Stomach (tissue), 4 donors: ENCODE data around the gene TEKTIP1.

ENCODE experiments used
- POLR2AphosphoS5 ChIP-seq, 3 donors: sonication (generic); formaldehyde crosslinking; IDR thresholded peaks; one replicate each; pipeline ENCODE4 v1.6.1; 2016; ENCODE audit warnings: antibody characterized with exemption in 3 of 3
- TF ChIP-seq, protein P1 (sequence below), 7 experiments: fragments of 450-650 bp in 4 of 7; fragments of 200-600 bp in 3 of 7; sonication (generic) in 3 of 7; IDR thresholded peaks; one replicate each; pipeline ENCODE4 v1.5.1; 2016 to 2019; ENCODE audit warnings: antibody characterized with exemption in 7 of 7, control low read depth in 2 of 7, mild to moderate bottlenecking in 1 of 7

DNA sequence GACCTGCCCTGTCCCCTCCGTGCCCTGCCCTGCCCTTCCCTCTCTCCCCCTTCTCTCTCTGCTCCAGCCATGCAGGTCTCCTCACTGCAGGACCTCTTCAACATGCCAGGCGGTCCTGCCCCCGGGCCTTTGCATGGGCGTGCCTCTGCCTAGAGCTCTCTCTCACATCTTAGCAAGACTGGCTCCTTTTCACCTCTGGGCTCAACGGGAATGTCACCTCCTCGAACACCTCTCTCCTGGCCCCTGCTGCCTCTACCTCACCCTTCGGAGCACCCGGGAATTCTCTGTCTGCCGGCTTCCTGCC is 12.8 kb downstream of the TEKTIP1 start:
- TF ChIP-seq POLR2AphosphoS5 (IDR thresholded peaks at IDR 0.05) = no peak
- TF ChIP-seq, protein P1, sequence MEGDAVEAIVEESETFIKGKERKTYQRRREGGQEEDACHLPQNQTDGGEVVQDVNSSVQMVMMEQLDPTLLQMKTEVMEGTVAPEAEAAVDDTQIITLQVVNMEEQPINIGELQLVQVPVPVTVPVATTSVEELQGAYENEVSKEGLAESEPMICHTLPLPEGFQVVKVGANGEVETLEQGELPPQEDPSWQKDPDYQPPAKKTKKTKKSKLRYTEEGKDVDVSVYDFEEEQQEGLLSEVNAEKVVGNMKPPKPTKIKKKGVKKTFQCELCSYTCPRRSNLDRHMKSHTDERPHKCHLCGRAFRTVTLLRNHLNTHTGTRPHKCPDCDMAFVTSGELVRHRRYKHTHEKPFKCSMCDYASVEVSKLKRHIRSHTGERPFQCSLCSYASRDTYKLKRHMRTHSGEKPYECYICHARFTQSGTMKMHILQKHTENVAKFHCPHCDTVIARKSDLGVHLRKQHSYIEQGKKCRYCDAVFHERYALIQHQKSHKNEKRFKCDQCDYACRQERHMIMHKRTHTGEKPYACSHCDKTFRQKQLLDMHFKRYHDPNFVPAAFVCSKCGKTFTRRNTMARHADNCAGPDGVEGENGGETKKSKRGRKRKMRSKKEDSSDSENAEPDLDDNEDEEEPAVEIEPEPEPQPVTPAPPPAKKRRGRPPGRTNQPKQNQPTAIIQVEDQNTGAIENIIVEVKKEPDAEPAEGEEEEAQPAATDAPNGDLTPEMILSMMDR (IDR thresholded peaks at IDR 0.05) = no peak
